HEK293T (cell line): Measurements from ENCODE around the gene RNF227.

Experiments
- SP1 ChIP-seq: fragments of 450-650 bp; IDR thresholded peaks from 2 replicates; pipeline ENCODE4 v1.6.1; 2017
- TARDBP ChIP-seq: fragments of 450-650 bp; IDR thresholded peaks from 2 replicates; pipeline ENCODE4 v1.6.1; 2016

- TF ChIP-seq SP1 (no peak), TARDBP (no peak)
Measured at GRCh38 chr17:7909089-7909488, 7.0 kb downstream of the RNF227 start.
